BLaER1 treated with 17β-estradiol and CSF1 and Interleukin-3, amounts not matched to agents 10 nM and 100 nM (cell line): ENCODE measurements around the gene AUP1.
A peak's percentile ranks its signal among the peaks of the same experiment; 100 is the strongest.

Experiments used
- H3K27ac ChIP-seq, 11 experiments: shearing (Covaris generic); formaldehyde crosslinking; 2 replicates each; pipeline ENCODE4 v1.8.1; 2022
- H3K27me3 ChIP-seq, 11 experiments: shearing (Covaris generic); formaldehyde crosslinking; 2 replicates each; pipeline ENCODE4 v1.8.1; 2022
- H3K36me3 ChIP-seq, 11 experiments: shearing (Covaris generic); formaldehyde crosslinking; 2 replicates each; pipeline ENCODE4 v1.8.1; 2022
- H3K4me1 ChIP-seq, 10 experiments: shearing (Covaris generic); formaldehyde crosslinking; 2 replicates each; pipeline ENCODE4 v1.8.1; 2022
- H3K4me2 ChIP-seq, 11 experiments: shearing (Covaris generic); formaldehyde crosslinking; 2 replicates each; pipeline ENCODE4 v1.8.1; 2022
- H3K4me3 ChIP-seq, 10 experiments: shearing (Covaris generic); formaldehyde crosslinking; 2 replicates each; pipeline ENCODE4 v1.8.1; 2022
- H3K9ac ChIP-seq, 11 experiments: shearing (Covaris generic); formaldehyde crosslinking; 2 replicates each; pipeline ENCODE4 v1.8.1; 2022
- H3K9me3 ChIP-seq, 11 experiments: shearing (Covaris generic); formaldehyde crosslinking; replicated peaks in 1 of 11; 2 replicates each; pipeline ENCODE4 v1.8.1; 2022
- H4K20me1 ChIP-seq, 11 experiments: shearing (Covaris generic); formaldehyde crosslinking; 2 replicates each; pipeline ENCODE4 v1.8.1; 2022
- Cebpa-rat ChIP-seq, 11 experiments: shearing (Covaris generic); IDR thresholded peaks; 2 replicates each; pipeline ENCODE4 v1.8.1; 2022

The AUP1 gene

GRCh38 chr2:74529357-74530238 lies at the start of gene AUP1, which contains the start of gene HTRA2:
TSS of gene AUP1 (minus strand) at chr2:74529706. CDS start at chr2:74529629, 77 bp downstream.
TSS of gene HTRA2 (plus strand) at chr2:74529933. CDS start at chr2:74530007, 74 bp downstream.
- Histone ChIP-seq H3K4me1 (peaks cover 26 to 55% (median 49%) of the 10 kb centered on the region in 10 experiments), H3K4me3 (peak within 1 kb of the TSS; percentile 81 to 94 (median 86)), H3K9ac (peak within 1 kb of the TSS; percentile 88 to 99 (median 97)), H3K27me3 (no peaks in the 10 kb centered on the region), H4K20me1 (peaks cover 0 to 27% (median 16%) of the 10 kb centered on the region in 11 experiments; a peak in 10 of 22 replicates), H3K36me3 (peaks cover 47 to 61% (median 52%) of the 10 kb centered on the region in 11 experiments), H3K4me2 (peak within 1 kb of the TSS; percentile 94 to 99 (median 98)), H3K9me3 (0 out of 22 replicates have a peak, but pooled peaks cover 0 to 6% (median 0%) of the 10 kb centered on the region in 11 experiments), H3K27ac (peak within 1 kb of the TSS; percentile 91 to 99 (median 97))
- no peak for TF ChIP-seq Cebpa-rat (IDR thresholded peaks at IDR 0.05)

GRCh38 chr2:74578408-74578807 lies 48.9 kb upstream of the AUP1 start:
- Histone ChIP-seq H3K4me2 (peak overlapping the region in 5 of 11 experiments; percentile 51 to 90 (median 85); a peak in 10 of 22 replicates), H3K4me3 (no peak overlapping the region), H3K9me3 (peaks cover 0 to 2% (median 0%) of the 10 kb centered on the region in 11 experiments; a peak in 3 of 22 replicates), H3K9ac (no peak overlapping the region), H3K27me3 (no peaks in the 10 kb centered on the region), H3K36me3 (no peaks in the 10 kb centered on the region), H3K27ac (peak overlapping the region in 6 of 11 experiments; percentile 34 to 95 (median 48); a peak in 8 of 22 replicates), H4K20me1 (no peaks in the 10 kb centered on the region), H3K4me1 (peaks cover 30 to 78% (median 55%) of the 10 kb centered on the region in 10 experiments)
- TF ChIP-seq Cebpa-rat (IDR thresholded peaks at IDR 0.05) = no peak

- H3K4me1 ChIP-seq = peaks cover 34 to 80% (median 60%) of the 10 kb centered on the region in 10 experiments
- H3K4me2 ChIP-seq = peak overlapping the region; percentile 39 to 90 (median 77)
- H4K20me1 ChIP-seq = no peaks in the 10 kb centered on the region
- H3K9ac ChIP-seq = peak overlapping the region in 10 of 11 experiments; percentile 51 to 80 (median 76); a peak in 19 of 22 replicates
- peaks cover 0 to 9% (median 0%) of the 10 kb centered on the region in 11 experiments; a peak in 6 of 22 replicates for H3K9me3 ChIP-seq
- peak overlapping the region; percentile 61 to 95 (median 87); a peak in 21 of 22 replicates for H3K27ac ChIP-seq
- H3K27me3 ChIP-seq = no peaks in the 10 kb centered on the region
- TF ChIP-seq Cebpa-rat (IDR thresholded peaks at IDR 0.05) = no peak
- H3K36me3 ChIP-seq = no peaks in the 10 kb centered on the region
- peak overlapping the region in 3 of 10 experiments; percentile 13 to 36 (median 14); a peak in 4 of 20 replicates for H3K4me3 ChIP-seq
These were observed 47.9 kb upstream of the AUP1 start for GRCh38 chr2:74577448-74577847.

GRCh38 chr2:74576863-74577229 lies 47.3 kb upstream of the AUP1 start:
- Histone ChIP-seq H3K27me3 (no peaks in the 10 kb centered on the region), H4K20me1 (no peaks in the 10 kb centered on the region), H3K36me3 (no peaks in the 10 kb centered on the region), H3K4me1 (peaks cover 34 to 80% (median 66%) of the 10 kb centered on the region in 10 experiments), H3K9ac (peak overlapping the region in 10 of 11 experiments; percentile 51 to 80 (median 76); a peak in 20 of 22 replicates), H3K4me2 (peak overlapping the region; percentile 39 to 90 (median 77)), H3K9me3 (peaks cover 0 to 9% (median 0%) of the 10 kb centered on the region in 11 experiments; a peak in 6 of 22 replicates), H3K4me3 (peak overlapping the region in 3 of 10 experiments; percentile 13 to 36 (median 14); a peak in 3 of 20 replicates), H3K27ac (peak overlapping the region; percentile 61 to 95 (median 87))
- TF ChIP-seq Cebpa-rat (IDR thresholded peaks at IDR 0.05) = peak; percentile 77 to 98 (median 97)

- peak overlapping the region; percentile 39 to 90 (median 77) for H3K4me2 ChIP-seq
- H3K9ac ChIP-seq = peak overlapping the region in 10 of 11 experiments; percentile 51 to 79 (median 76); a peak in 20 of 22 replicates
- TF ChIP-seq Cebpa-rat (IDR thresholded peaks at IDR 0.05) = no peak
- H3K27me3 ChIP-seq = no peaks in the 10 kb centered on the region
- H4K20me1 ChIP-seq = no peaks in the 10 kb centered on the region
- peaks cover 0 to 9% (median 0%) of the 10 kb centered on the region in 11 experiments; a peak in 6 of 22 replicates for H3K9me3 ChIP-seq
- H3K27ac ChIP-seq = peak overlapping the region; percentile 61 to 95 (median 87)
- no peaks in the 10 kb centered on the region for H3K36me3 ChIP-seq
- H3K4me3 ChIP-seq = no peak overlapping the region
- H3K4me1 ChIP-seq = peaks cover 37 to 85% (median 71%) of the 10 kb centered on the region in 10 experiments
These were observed 46.8 kb upstream of the AUP1 start for GRCh38 chr2:74576211-74576862.

- Histone ChIP-seq H3K4me3 (no peak overlapping the region), H3K4me1 (peaks cover 44 to 95% (median 78%) of the 10 kb centered on the region in 10 experiments), H3K4me2 (peak overlapping the region in 8 of 11 experiments; percentile 63 to 90 (median 82); a peak in 15 of 22 replicates), H3K27ac (peak overlapping the region in 9 of 11 experiments; percentile 12 to 95 (median 89); a peak in 17 of 22 replicates), H3K9ac (peak overlapping the region in 3 of 11 experiments; percentile 75 to 79 (median 79); a peak in 3 of 22 replicates), H3K36me3 (no peaks in the 10 kb centered on the region), H3K9me3 (peaks cover 0 to 9% (median 0%) of the 10 kb centered on the region in 11 experiments; a peak in 6 of 22 replicates), H3K27me3 (no peaks in the 10 kb centered on the region), H4K20me1 (no peaks in the 10 kb centered on the region)
- TF ChIP-seq Cebpa-rat (IDR thresholded peaks at IDR 0.05) = no peak
These were observed 45.8 kb upstream of the AUP1 start for GRCh38 chr2:74575320-74575719.

- H3K27ac ChIP-seq = peak overlapping the region; percentile 40 to 95 (median 87); a peak in 21 of 22 replicates
- peak overlapping the region in 9 of 11 experiments; percentile 4 to 59 (median 39); a peak in 13 of 22 replicates for H3K9ac ChIP-seq
- no peaks in the 10 kb centered on the region for H3K27me3 ChIP-seq
- H3K4me2 ChIP-seq = peak overlapping the region; percentile 44 to 90 (median 77)
- TF ChIP-seq Cebpa-rat (IDR thresholded peaks at IDR 0.05) = no peak
- peak overlapping the region in 4 of 10 experiments; percentile 8 to 27 (median 22); a peak in 8 of 20 replicates for H3K4me3 ChIP-seq
- no peaks in the 10 kb centered on the region for H4K20me1 ChIP-seq
- H3K4me1 ChIP-seq = peaks cover 44 to 100% (median 78%) of the 10 kb centered on the region in 10 experiments
- H3K36me3 ChIP-seq = no peaks in the 10 kb centered on the region
- peaks cover 0 to 9% (median 0%) of the 10 kb centered on the region in 11 experiments; a peak in 6 of 22 replicates for H3K9me3 ChIP-seq
These were observed 44.4 kb upstream of the AUP1 start for GRCh38 chr2:74573747-74574562.
